Large intestine (tissue), 3 donors: ENCODE results near the gene SF3A2. TPM values are rescaled to one million over a fixed set of nuclear protein-coding genes. Genes with fewer than 3 reads are reported as not detected.

ENCODE experiments used
- DNase-seq, 2 donors: peaks; one replicate each; pipeline versions ENCODE4 v3.0.0 to v3.0.0-alpha.2; 2013
- H3K27ac ChIP-seq: one replicate; pipeline ENCODE4 v1.5.1; 2013; ENCODE audit warnings: low read length
- H3K27me3 ChIP-seq: 2 replicates; pipeline ENCODE4 v1.6.1; 2013; ENCODE audit warnings: low read length; ENCODE audit not compliant: control insufficient read depth, insufficient read depth
- H3K36me3 ChIP-seq: 2 replicates; pipeline ENCODE4 v1.6.1; 2013; ENCODE audit warnings: low read length; ENCODE audit not compliant: control insufficient read depth, insufficient read depth
- H3K4me1 ChIP-seq: one replicate; pipeline ENCODE4 v1.6.1; 2013; ENCODE audit warnings: low read length; ENCODE audit not compliant: control insufficient read depth, insufficient read depth
- H3K4me3 ChIP-seq: one replicate; pipeline ENCODE4 v1.5.1; 2013; ENCODE audit warnings: low read length
- H3K9me3 ChIP-seq: one replicate; pipeline ENCODE4 v1.6.1; 2013; ENCODE audit warnings: mild to moderate bottlenecking, low read depth, low read length, moderate library complexity; ENCODE audit not compliant: control insufficient read depth
- whole genome bisulfite sequencing: methylation state at CpG from one replicate; pipeline ENCODE4 v1.1.5; 2013; ENCODE audit warnings: low lambda C conversion rate; ENCODE audit not compliant: insufficient coverage; 5-methylcytosine and 5-hydroxymethylcytosine counted together
- polyA plus RNA-seq: library from polyadenylated mRNA; unstranded; fragments of 120-200 nt; gene quantifications from one replicate; pipeline ENCODE4 v1.2.1, GENCODE V29; 2013

SF3A2 gene
- polyA plus RNA-seq, 1 donor, result 75.2 TPM

- peak in 1 of 2 donors; percentile 74 for DNase-seq
- H3K4me1 ChIP-seq, result peaks cover 32% of the 10 kb centered on the region
- no peak overlapping the region for H3K27ac ChIP-seq
- WGBS, result no CpG with 5 or more reads among the region's 20 CpGs
- H3K4me3 ChIP-seq, result no peak overlapping the region
- H3K27me3 ChIP-seq, result peaks cover 57% of the 10 kb centered on the region
- H3K36me3 ChIP-seq, result no peaks in the 10 kb centered on the region
- peaks cover 26% of the 10 kb centered on the region for H3K9me3 ChIP-seq
Observed at GRCh38 chr19:2254064-2254872, 17.6 kb downstream of the SF3A2 start.

GRCh38 chr19:2255112-2255845 is 18.7 kb downstream of the SF3A2 start:
- Histone ChIP-seq H3K27me3 (peaks cover 47% of the 10 kb centered on the region), H3K27ac (no peak overlapping the region), H3K4me3 (no peak overlapping the region), H3K4me1 (peaks cover 29% of the 10 kb centered on the region), H3K36me3 (no peaks in the 10 kb centered on the region), H3K9me3 (peaks cover 22% of the 10 kb centered on the region)
- WGBS, result no CpG with 5 or more reads among the region's 16 CpGs
- no peak for DNase-seq

- H3K4me3 ChIP-seq, result no peak within 1 kb of the TSS
- peaks cover 19% of the 10 kb centered on the region for H3K9me3 ChIP-seq
- peaks cover 38% of the 10 kb centered on the region for H3K27me3 ChIP-seq
- no CpG with 5 or more reads among the region's 24 CpGs for WGBS
- H3K4me1 ChIP-seq, result peaks cover 26% of the 10 kb centered on the region
- no peaks in the 10 kb centered on the region for H3K36me3 ChIP-seq
- no peak within 1 kb of the TSS for H3K27ac ChIP-seq
- no peak for DNase-seq
Observed at GRCh38 chr19:2255982-2256685, 19.5 kb downstream of the SF3A2 start, which contains the start of gene JSRP1. TSS of gene JSRP1 (minus strand) at chr19:2256417. CDS start at chr19:2255314, 1,103 bp downstream.

- Histone ChIP-seq H3K27me3 (peaks cover 8% of the 10 kb centered on the region), H3K36me3 (no peaks in the 10 kb centered on the region), H3K9me3 (no peaks in the 10 kb centered on the region), H3K4me3 (no peak overlapping the region), H3K4me1 (peaks cover under 1% of the 10 kb centered on the region), H3K27ac (no peak overlapping the region)
- no CpG with 5 or more reads among the region's 5 CpGs for WGBS
- no peak for DNase-seq
Observed at GRCh38 chr19:2259336-2259735, 22.7 kb downstream of the SF3A2 start.

- Histone ChIP-seq H3K36me3 (no peaks in the 10 kb centered on the region), H3K4me3 (no peak overlapping the region), H3K4me1 (no peaks in the 10 kb centered on the region), H3K9me3 (no peaks in the 10 kb centered on the region), H3K27ac (no peak overlapping the region), H3K27me3 (peaks cover 3% of the 10 kb centered on the region)
- 67% methylated on average over 6 of the region's 11 CpGs for WGBS
- DNase-seq, result no peak
Observed at GRCh38 chr19:2260341-2260805, 23.7 kb downstream of the SF3A2 start.

- H3K4me1 ChIP-seq, result peaks cover 2% of the 10 kb centered on the region
- H3K27ac ChIP-seq, result no peak overlapping the region
- H3K36me3 ChIP-seq, result no peaks in the 10 kb centered on the region
- 80% methylated on average over 1 of the region's 7 CpGs for WGBS
- no peak for DNase-seq
- no peak overlapping the region for H3K4me3 ChIP-seq
- H3K9me3 ChIP-seq, result no peaks in the 10 kb centered on the region
- H3K27me3 ChIP-seq, result no peaks in the 10 kb centered on the region
Observed at GRCh38 chr19:2261438-2262172, 25.0 kb downstream of the SF3A2 start.

- Histone ChIP-seq H3K27ac (no peak overlapping the region), H3K4me3 (no peak overlapping the region), H3K27me3 (no peaks in the 10 kb centered on the region), H3K36me3 (peaks cover 2% of the 10 kb centered on the region), H3K4me1 (peaks cover 6% of the 10 kb centered on the region), H3K9me3 (no peaks in the 10 kb centered on the region)
- no CpG with 5 or more reads among the region's 18 CpGs for WGBS
- peak in 1 of 2 donors; percentile 32 for DNase-seq
Observed at GRCh38 chr19:2266183-2266993, 29.8 kb downstream of the SF3A2 start.

- WGBS, result 83% methylated on average over 1 of the region's 4 CpGs
- peaks cover 21% of the 10 kb centered on the region for H3K36me3 ChIP-seq
- H3K4me1 ChIP-seq, result peaks cover 23% of the 10 kb centered on the region
- no peak overlapping the region for H3K27ac ChIP-seq
- H3K27me3 ChIP-seq, result no peaks in the 10 kb centered on the region
- DNase-seq, result no peak
- H3K9me3 ChIP-seq, result peaks cover 4% of the 10 kb centered on the region
- peak overlapping the region; percentile 89 for H3K4me3 ChIP-seq
Observed at GRCh38 chr19:2268480-2268830, 31.8 kb downstream of the SF3A2 start.

GRCh38 chr19:2268861-2269243 is 32.2 kb downstream of the SF3A2 start:
- Histone ChIP-seq H3K9me3 (peaks cover 4% of the 10 kb centered on the region), H3K27me3 (no peaks in the 10 kb centered on the region), H3K36me3 (peaks cover 22% of the 10 kb centered on the region), H3K4me1 (peaks cover 26% of the 10 kb centered on the region), H3K4me3 (peak overlapping the region; percentile 89), H3K27ac (peak overlapping the region; percentile 60)
- no peak for DNase-seq
- no CpG with 5 or more reads among the region's 19 CpGs for WGBS
